GM10248 (cell line): ENCODE results near the gene GRXCR2.

Experiments
- CTCF ChIA-PET: fragments of 300-600 bp; sonication (Branson Sonifier 250); formaldehyde crosslinking; extraction: SDS; loops from one replicate; lab custom pipeline; 2021; ENCODE audit warnings: antibody characterized with exemption; lab: Yijun Ruan, JAX
- POLR2A ChIA-PET: fragments of 350-650 bp; sonication (Branson Sonifier 250); formaldehyde crosslinking; extraction: SDS; loops from one replicate; lab custom pipeline; 2020; ENCODE audit warnings: antibody characterized with exemption; lab: Yijun Ruan, JAX
- DNase-seq: peaks from one replicate; pipeline ENCODE4 v3.0.0; 2012; ENCODE audit errors: extremely low spot score
- TF ChIP-seq, protein P1 (sequence below): IDR thresholded peaks from 2 replicates; pipeline ENCODE4 v1.5.1; 2012; ENCODE audit warnings: mild to moderate bottlenecking, low read depth; ENCODE audit errors: extremely low read depth, missing control alignments, control extremely low read depth

GRXCR2 gene

DNA sequence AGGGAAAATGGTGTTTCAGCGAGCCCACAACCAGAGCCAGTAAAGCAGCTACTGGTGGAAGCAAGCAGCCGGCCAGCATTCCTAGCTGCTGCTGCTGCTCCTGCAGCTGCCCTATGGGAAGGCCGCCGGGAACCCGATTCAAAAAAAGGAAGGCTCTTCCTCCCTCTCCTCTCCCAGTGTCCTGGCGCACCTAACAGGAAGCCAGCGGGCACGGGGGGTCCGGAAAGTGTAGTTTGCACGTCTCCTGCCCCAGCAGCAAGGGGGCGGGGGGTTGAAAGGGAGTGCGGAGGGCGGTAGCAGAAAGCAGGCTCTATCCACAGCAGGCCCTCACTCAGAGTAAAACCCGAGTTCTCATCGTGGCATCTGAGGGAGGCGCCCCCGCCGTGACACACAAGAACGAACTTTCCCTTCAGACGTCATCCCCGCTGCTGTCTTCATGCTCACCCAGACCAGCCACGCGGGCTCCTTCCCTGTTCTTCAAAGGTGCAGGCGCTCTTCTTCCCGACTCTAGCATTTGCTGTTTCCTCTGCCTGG is 16.5 kb downstream of the GRXCR2 start:
- peak; percentile 13 for DNase-seq

DNA sequence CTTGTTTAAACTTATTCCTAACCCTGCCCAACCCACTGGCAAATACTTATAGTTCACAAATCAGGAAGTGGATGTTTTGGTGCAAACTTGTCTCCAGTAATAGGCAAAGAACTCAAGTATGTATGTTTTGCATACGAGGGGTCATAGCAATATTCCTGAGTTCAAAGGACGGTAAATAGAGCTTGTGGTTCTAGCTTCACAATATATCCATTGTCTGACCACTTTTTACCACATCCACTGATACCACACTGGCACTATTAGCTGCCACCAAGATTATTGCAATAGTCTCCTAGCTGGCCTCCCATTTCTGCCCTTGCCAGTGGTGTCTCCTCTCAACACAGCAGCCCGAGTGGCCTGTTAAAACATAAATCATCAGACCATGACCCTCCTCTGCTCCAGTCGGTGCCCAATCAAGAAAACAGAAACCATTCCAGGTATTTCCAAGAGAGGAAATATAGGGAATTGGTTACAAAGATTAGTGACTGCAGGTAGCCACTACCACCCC is 17.0 kb downstream of the GRXCR2 start:
- TF ChIP-seq, protein P1, sequence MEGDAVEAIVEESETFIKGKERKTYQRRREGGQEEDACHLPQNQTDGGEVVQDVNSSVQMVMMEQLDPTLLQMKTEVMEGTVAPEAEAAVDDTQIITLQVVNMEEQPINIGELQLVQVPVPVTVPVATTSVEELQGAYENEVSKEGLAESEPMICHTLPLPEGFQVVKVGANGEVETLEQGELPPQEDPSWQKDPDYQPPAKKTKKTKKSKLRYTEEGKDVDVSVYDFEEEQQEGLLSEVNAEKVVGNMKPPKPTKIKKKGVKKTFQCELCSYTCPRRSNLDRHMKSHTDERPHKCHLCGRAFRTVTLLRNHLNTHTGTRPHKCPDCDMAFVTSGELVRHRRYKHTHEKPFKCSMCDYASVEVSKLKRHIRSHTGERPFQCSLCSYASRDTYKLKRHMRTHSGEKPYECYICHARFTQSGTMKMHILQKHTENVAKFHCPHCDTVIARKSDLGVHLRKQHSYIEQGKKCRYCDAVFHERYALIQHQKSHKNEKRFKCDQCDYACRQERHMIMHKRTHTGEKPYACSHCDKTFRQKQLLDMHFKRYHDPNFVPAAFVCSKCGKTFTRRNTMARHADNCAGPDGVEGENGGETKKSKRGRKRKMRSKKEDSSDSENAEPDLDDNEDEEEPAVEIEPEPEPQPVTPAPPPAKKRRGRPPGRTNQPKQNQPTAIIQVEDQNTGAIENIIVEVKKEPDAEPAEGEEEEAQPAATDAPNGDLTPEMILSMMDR = no peak
- CTCF ChIA-PET = no interaction called here
- POLR2A ChIA-PET = no interaction called here
- DNase-seq = no peak

More for the DNA sequence above, 16.5 kb downstream of the GRXCR2 start:
- TF ChIP-seq, protein P1 = no peak
- POLR2A ChIA-PET = no interaction called here
- CTCF ChIA-PET = no interaction called here

DNA sequence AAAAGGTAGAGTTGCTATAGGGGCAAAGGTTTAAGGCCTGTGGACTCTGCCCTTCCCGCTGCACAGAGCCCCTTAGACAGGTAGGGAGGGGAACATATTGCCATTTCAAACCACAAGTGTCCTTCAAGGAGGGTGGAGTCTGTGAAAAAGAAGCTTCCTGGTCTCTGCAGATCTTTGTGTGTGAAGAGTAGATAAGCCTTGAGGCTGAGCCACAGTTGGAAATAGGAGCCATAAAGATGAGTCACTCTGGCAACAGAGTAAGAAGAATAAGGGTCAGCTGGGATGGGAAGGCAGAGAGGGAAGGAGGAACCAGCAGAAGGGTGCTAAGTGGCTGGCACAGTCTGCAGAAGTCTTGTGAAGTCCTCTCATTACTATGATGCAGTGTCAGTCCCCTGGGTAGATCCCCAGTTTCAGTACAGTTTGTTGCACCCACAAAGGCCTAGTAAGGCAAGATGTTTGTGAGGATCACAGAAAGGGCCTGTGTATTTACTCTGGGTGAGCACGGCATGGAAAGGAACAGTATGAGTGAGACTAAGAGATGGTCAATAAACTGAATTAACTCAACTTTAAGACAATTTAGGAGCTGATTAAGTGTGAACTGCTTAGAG is 18.1 kb downstream of the GRXCR2 start:
- TF ChIP-seq, protein P1 = no peak
- no peak for DNase-seq
- ChIA-PET CTCF (interaction anchor here (1.2 to 1.5 kb wide), 2 partner anchors 10 to 31 kb away, joined by 3 to 4 read pairs; no protein-coding TSS in a partner anchor), POLR2A (no interaction called here)

DNA sequence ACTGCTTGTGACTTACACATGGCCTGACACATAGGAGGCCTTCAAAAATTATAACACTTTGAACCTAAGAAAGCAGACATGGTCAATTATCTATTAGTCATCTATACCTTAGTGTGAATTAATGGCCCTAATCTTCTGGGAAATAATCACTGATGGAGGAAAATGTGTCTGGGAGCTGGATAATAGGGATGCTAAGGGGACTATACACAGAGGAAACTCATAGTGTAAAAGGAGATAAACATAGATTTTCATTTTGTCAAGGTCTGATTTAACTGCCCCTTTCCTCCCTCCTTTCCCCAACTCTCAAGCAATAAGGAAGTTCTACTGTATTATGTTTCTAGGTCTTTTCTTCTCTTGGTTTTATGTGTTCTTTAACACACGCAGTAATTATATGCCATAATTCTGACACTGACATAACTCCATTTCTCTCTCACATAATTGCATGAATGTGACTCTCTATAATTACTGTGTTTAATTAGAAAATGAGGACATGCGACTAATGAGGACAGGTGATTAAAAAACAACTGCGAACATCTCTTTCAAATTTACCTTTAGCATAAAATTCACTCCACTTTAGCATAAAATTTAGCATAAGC is 18.9 kb downstream of the GRXCR2 start:
- ChIA-PET CTCF (interaction anchor here (1.2 to 1.5 kb wide), 2 partner anchors 9 to 30 kb away, joined by 3 to 4 read pairs; no protein-coding TSS in a partner anchor), POLR2A (no interaction called here)
- no peak for DNase-seq
- TF ChIP-seq, protein P1 = no peak

DNA sequence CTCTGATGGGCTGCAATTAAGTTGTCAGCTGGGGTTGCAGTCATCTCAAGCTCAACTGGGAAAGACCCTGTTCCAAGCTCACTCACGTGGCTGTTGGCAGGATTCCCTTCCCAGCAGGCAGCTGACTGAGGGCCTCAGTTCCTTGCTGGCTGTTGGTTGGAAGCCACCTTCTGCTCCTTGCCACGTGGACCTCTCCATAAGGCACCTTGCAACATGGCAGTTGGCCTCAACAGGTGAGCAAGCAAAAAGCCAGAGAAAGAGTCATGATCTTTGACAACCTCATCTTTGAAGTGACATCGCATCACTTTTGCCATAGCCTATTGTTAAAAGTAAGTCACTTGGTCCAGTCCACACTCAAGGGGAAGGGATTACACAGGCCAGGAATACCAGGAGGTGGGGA is 19.8 kb downstream of the GRXCR2 start:
- ChIA-PET POLR2A (no interaction called here), CTCF (no interaction called here)
- TF ChIP-seq, protein P1 = no peak
- DNase-seq = no peak

DNA sequence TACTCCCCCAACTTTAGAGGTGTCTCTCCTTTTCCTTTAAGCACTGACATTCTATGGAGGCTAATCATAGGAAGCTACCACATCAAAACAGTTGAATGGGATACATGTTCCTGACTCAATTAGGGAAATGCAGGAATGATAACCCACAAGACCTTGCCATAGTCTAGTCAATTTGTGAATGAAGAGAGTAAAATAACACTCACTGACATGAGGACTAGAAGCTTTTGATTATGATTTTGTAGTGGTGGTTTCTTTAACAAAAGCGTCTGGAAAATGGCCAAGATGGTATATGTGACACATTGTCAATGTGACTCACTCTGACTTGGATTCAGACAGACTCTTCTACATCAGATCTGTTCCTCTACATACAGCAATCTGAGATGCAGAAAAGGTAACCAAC is 24.0 kb downstream of the GRXCR2 start:
- POLR2A ChIA-PET = no interaction called here
- TF ChIP-seq, protein P1 = no peak
- no peak for DNase-seq
- CTCF ChIA-PET = no interaction called here
